HG02588 (cell line): ENCODE measurements around the gene RNF128.

ENCODE experiments used
- ATAC-seq: cut with Tn5 transposase; IDR thresholded peaks from one replicate; pipeline ENCODE4 v1.9.1; 2021; ENCODE audit warnings: mild to moderate bottlenecking, moderate library complexity; ENCODE audit not compliant: unreplicated experiment

Gene RNF128

GRCh38 chrX:106726485-106727437, at the start of gene RNF128:
Gene RNF128, plus strand, starts transcription at chrX:106726701. Its CDS starts 213 bp downstream, at chrX:106726914.
- peak; percentile 75 for ATAC-seq

GRCh38 chrX:106680716-106681115, 45.8 kb upstream of the RNF128 start:
- ATAC-seq, result no peak

GRCh38 chrX:106684207-106684606, 42.3 kb upstream of the RNF128 start:
- ATAC-seq, result no peak

- ATAC-seq, result no peak
These were observed 34.0 kb upstream of the RNF128 start for GRCh38 chrX:106692425-106693065.

- no peak for ATAC-seq
These were observed 30.0 kb upstream of the RNF128 start for GRCh38 chrX:106696502-106696901.

- no peak for ATAC-seq
These were observed 27.8 kb upstream of the RNF128 start for GRCh38 chrX:106698693-106699092.

GRCh38 chrX:106702636-106703035, 23.9 kb upstream of the RNF128 start:
- ATAC-seq, result no peak

- no peak for ATAC-seq
These were observed 20.0 kb upstream of the RNF128 start for GRCh38 chrX:106706466-106706865.

GRCh38 chrX:106707771-106708454, 18.6 kb upstream of the RNF128 start:
- ATAC-seq, result no peak

- no peak for ATAC-seq
These were observed 15.7 kb upstream of the RNF128 start for GRCh38 chrX:106710771-106711170.

- ATAC-seq, result no peak
These were observed 15.1 kb upstream of the RNF128 start for GRCh38 chrX:106711375-106711774.

- no peak for ATAC-seq
These were observed 10.5 kb upstream of the RNF128 start for GRCh38 chrX:106716004-106716403.

GRCh38 chrX:106716463-106716862, 10.0 kb upstream of the RNF128 start:
- no peak for ATAC-seq

- no peak for ATAC-seq
These were observed 7.8 kb upstream of the RNF128 start for GRCh38 chrX:106718709-106719108.

- no peak for ATAC-seq
These were observed 570 bp upstream of the RNF128 start for GRCh38 chrX:106725931-106726330.

- no peak for ATAC-seq
These were observed 1.8 kb downstream of the RNF128 start for GRCh38 chrX:106728337-106728736.

GRCh38 chrX:106730401-106730800, 3.9 kb downstream of the RNF128 start:
- no peak for ATAC-seq

GRCh38 chrX:106731590-106731989, 5.1 kb downstream of the RNF128 start:
- no peak for ATAC-seq

GRCh38 chrX:106734827-106735226, 8.3 kb downstream of the RNF128 start:
- ATAC-seq, result no peak

- ATAC-seq, result no peak
These were observed 13.8 kb downstream of the RNF128 start for GRCh38 chrX:106740193-106740780.

GRCh38 chrX:106742193-106742592, 15.7 kb downstream of the RNF128 start:
- ATAC-seq, result no peak
